Dermis lymphatic vessel endothelial cell (primary cell): ENCODE results near the gene NUTM1. TPM values are rescaled to one million over a fixed set of nuclear protein-coding genes. Genes with fewer than 3 reads are reported as not detected.

Experiments used
- total RNA-seq: library from RNA; depleted of rRNA; stranded (reverse); fragments of >200 nt; gene quantifications from 2 replicates; pipeline ENCODE4 v1.2.1, GENCODE V29; 2014

NUTM1 gene, protein sequence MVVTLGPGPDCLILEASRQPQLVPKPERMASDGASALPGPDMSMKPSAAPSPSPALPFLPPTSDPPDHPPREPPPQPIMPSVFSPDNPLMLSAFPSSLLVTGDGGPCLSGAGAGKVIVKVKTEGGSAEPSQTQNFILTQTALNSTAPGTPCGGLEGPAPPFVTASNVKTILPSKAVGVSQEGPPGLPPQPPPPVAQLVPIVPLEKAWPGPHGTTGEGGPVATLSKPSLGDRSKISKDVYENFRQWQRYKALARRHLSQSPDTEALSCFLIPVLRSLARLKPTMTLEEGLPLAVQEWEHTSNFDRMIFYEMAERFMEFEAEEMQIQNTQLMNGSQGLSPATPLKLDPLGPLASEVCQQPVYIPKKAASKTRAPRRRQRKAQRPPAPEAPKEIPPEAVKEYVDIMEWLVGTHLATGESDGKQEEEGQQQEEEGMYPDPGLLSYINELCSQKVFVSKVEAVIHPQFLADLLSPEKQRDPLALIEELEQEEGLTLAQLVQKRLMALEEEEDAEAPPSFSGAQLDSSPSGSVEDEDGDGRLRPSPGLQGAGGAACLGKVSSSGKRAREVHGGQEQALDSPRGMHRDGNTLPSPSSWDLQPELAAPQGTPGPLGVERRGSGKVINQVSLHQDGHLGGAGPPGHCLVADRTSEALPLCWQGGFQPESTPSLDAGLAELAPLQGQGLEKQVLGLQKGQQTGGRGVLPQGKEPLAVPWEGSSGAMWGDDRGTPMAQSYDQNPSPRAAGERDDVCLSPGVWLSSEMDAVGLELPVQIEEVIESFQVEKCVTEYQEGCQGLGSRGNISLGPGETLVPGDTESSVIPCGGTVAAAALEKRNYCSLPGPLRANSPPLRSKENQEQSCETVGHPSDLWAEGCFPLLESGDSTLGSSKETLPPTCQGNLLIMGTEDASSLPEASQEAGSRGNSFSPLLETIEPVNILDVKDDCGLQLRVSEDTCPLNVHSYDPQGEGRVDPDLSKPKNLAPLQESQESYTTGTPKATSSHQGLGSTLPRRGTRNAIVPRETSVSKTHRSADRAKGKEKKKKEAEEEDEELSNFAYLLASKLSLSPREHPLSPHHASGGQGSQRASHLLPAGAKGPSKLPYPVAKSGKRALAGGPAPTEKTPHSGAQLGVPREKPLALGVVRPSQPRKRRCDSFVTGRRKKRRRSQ
- not detected in 2 replicates for total RNA-seq

GRCh38 chr15:34342737-34343575 lies at the start of gene NUTM1, which contains the start of gene NOP10:
Gene NUTM1, plus strand, starts transcription at chr15:34343315. Its CDS starts 382 bp downstream, at chr15:34343697.
Gene NOP10, minus strand, starts transcription at chr15:34343136. Its CDS starts 63 bp downstream, at chr15:34343073.

DNA sequence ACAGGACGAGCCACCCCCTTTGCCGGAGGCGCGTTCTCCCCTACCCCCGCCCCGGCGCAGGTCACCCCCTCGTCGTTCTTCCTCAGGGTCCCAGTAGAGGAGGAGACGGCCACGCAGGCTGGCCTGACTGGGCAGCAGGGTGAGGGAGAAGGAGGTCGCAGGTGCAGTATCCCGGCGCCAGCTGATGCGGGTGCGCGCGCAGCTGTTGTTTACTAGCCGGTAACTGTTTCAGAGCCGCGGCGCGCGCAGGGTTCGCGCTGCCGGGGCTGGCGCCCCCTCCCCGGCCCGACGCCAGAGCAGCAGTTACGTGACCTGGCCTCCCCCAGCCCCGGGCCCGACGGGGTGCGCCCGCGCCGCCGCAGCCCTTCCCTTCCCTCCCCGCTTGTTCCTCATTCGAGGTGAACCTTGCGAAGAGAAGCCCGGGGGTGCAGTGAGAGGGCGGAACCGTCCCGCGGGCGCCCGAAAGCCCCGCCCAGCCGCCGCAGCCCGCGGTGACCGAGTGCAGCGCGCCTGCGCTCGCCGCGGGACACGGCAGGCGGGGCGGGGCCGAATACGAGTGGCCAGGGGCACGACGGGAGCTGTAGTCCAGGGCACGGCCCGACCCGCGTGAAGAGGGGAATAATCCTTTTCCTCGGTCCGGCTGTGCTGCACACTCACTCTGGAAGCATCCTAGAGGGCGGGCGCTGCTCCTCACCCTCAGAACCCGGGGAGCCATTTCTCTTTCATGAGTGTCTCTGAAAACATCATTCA lies 5.4 kb upstream of the NUTM1 start, which contains the start of gene SLC12A6:
TSS of gene SLC12A6 (minus strand) at position 225 of the 750 bp plus-strand sequence. CDS start 1,101 bp downstream, outside the sequence.

DNA sequence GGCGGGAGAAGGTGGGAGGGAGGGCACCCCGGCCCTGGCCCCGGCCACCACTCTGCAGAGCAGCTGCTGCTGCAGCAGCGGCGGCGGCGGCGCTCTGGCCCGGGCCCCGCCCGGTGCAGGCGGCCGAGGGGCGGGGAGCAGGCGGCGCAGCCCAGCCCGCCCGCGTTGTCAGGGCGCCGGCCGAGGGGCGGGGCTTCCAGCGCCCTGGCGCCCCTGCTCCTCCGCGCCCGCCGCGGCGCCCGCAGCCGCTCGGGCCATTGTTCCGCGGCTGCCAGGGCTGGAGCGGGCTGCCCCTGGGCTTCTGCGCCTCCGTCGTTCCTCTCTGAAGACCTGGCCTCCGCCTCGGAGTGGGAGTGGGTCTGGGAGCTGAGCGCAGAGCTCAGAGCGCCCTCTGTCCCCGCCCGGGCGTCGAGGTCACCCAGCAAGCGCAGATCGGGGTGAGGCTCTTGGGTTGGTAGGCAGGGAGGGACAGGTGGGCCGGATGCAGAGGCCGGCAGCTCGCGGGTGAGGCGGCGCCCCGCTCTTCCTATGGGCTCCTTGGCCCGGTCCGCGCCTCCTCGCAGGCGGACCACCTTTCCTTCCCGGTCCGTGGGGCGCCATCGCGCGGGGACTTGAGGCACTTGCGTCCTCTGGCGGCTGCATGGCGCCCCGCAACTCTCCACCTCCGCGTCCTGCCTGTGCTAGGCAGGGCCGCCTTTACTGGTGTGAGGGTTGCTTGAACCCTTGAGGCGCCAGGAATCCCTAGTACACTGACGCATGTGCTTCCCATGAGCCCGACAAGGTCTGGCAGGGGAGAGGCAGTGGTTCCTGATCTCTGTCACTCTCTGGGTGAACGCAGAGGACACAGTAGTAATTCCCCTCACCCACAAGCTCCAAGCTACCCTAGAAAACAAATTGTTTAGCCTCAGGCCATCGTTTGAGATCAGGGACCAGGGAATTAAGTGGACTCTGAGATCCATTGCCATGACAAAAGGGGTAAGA lies 24.3 kb downstream of the NUTM1 start, which contains the start of gene LPCAT4:
TSS of gene LPCAT4 (minus strand) at position 96 of the 981 bp plus-strand sequence. CDS start 96 bp downstream, outside the sequence.

Other genes starting within 250 kb of the NUTM1 start
- gene EMC7, start 241.5 kb upstream of the NUTM1 start, total RNA-seq = 28.6 and 31.2 TPM in 2 replicates
- 1.1 and 1.2 TPM in 2 replicates for gene PGBD4, start 241.2 kb upstream of the NUTM1 start, total RNA-seq
- 30.7 and 35.0 TPM in 2 replicates for gene KATNBL1, start 133.2 kb upstream of the NUTM1 start, total RNA-seq
- 114 and 148 TPM in 2 replicates for gene EMC4, start 118.3 kb upstream of the NUTM1 start, total RNA-seq
- 25.0 and 29.6 TPM in 2 replicates for gene SLC12A6, start 5.5 kb upstream of the NUTM1 start, total RNA-seq
- 119 and 201 TPM in 2 replicates for gene NOP10, start 179 bp upstream of the NUTM1 start, total RNA-seq
- gene LPCAT4, start 23.9 kb downstream of the NUTM1 start, total RNA-seq = 2.8 and 3.3 TPM in 2 replicates
- gene GOLGA8A, start 94.5 kb downstream of the NUTM1 start, total RNA-seq = 7.3 and 8.0 TPM in 2 replicates
- gene GOLGA8B, start 240.3 kb downstream of the NUTM1 start, total RNA-seq = 9.5 and 18.9 TPM in 2 replicates